Measurements from ENCODE around the gene ATP11A. TPM values are rescaled to one million over a fixed set of nuclear protein-coding genes. Genes with fewer than 3 reads are reported as not detected.

ATP11A gene
- total and polyA plus RNA-seq, 2 experiments from 2014 or later, result 4.9 to 5.0 TPM

GRCh38 chr13:112769615-112770014, 79.8 kb downstream of the ATP11A start:
- in situ Hi-C loops (cut with MboI), result no loop called here
- no peaks in the 10 kb centered on the region for H4K20me1 ChIP-seq (ENCODE audit: insufficient read depth)
- WGBS, 2 experiments (ENCODE audit: low coverage in 1 of 2, low lambda C conversion rate in 2 of 2, missing lambda C conversion rate in 2 of 2), result 89 to 92% methylated on average over 18 of the region's 18 CpGs

DNA sequence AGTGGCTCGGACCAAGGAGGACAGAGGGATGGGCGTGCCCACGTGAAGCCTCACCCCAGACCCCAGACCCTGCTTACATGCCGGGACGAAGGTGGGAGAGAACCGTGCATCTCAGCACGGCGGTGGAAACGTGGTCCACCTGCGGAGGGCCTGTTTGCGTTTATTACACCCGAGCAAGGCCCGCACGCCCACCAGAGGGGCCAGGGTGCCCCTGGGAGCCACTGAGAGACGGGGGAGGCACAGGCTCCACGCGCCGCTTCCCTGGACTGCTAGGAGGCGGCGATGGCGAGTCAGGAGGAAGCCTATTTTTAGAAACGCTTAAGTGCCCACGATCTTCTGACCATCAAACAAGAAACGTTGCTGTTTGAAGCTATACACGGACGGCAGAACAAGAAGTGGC, 80.7 kb downstream of the ATP11A start:
- Histone ChIP-seq H3K4me1 (ENCODE audit: insufficient read depth) (no peaks in the 10 kb centered on the region), H3K4me3 (no peak overlapping the region), H3K4me2 (ENCODE audit: unreplicated experiment) (no peak overlapping the region), H3K9me3 (ENCODE audit: low read depth) (no peaks in the 10 kb centered on the region), H3K36me3 (ENCODE audit: low read depth) (no peaks in the 10 kb centered on the region), H3K9ac (no peak overlapping the region), H3K79me2 (ENCODE audit: insufficient read depth) (no peaks in the 10 kb centered on the region), H2AFZ (no peak overlapping the region), H3K9me2 (ENCODE audit: insufficient read depth) (no peaks in the 10 kb centered on the region), H3F3A (ENCODE audit: insufficient read depth) (no peaks in the 10 kb centered on the region), H4K20me1 (ENCODE audit: insufficient read depth) (no peaks in the 10 kb centered on the region), H3K27me3 (replicated peaks; ENCODE audit: insufficient read depth) (no peaks in the 10 kb centered on the region), H3K27ac (no peak overlapping the region)
- in situ Hi-C loops (cut with MboI), result no loop called here
- TF ChIP-seq EZH2phosphoT487 (IDR thresholded peaks at IDR 0.05; ENCODE audit: insufficient read depth, low read depth) (no peak), EZH2 (IDR thresholded peaks at IDR 0.05; ENCODE audit: insufficient read depth, poor library complexity, severe bottlenecking) (no peak)
- WGBS, 2 experiments (ENCODE audit: low coverage in 1 of 2, low lambda C conversion rate in 2 of 2, missing lambda C conversion rate in 2 of 2), result 81 to 85% methylated on average over 19 to 26 of the region's 26 CpGs
- DNase-seq, result no peak

More at GRCh38 chr13:112769615-112770014, 79.8 kb downstream of the ATP11A start:
- no peaks in the 10 kb centered on the region for H3K4me1 ChIP-seq (ENCODE audit: insufficient read depth)
- no peak overlapping the region for H3K27ac ChIP-seq
- no peaks in the 10 kb centered on the region for H3K36me3 ChIP-seq (ENCODE audit: low read depth)
- DNase-seq, result no peak
- no peaks in the 10 kb centered on the region for H3K79me2 ChIP-seq (ENCODE audit: insufficient read depth)
- no peak overlapping the region for H3K4me2 ChIP-seq (ENCODE audit: unreplicated experiment)
- no peak overlapping the region for H3K4me3 ChIP-seq
- no peaks in the 10 kb centered on the region for H3K9me3 ChIP-seq (ENCODE audit: low read depth)
- no peak overlapping the region for H3K9ac ChIP-seq
- H2AFZ ChIP-seq, result no peak overlapping the region
- TF ChIP-seq EZH2phosphoT487 (IDR thresholded peaks at IDR 0.05; ENCODE audit: insufficient read depth, low read depth) (no peak), EZH2 (IDR thresholded peaks at IDR 0.05; ENCODE audit: insufficient read depth, poor library complexity, severe bottlenecking) (no peak)
- no peaks in the 10 kb centered on the region for H3K27me3 ChIP-seq (replicated peaks; ENCODE audit: insufficient read depth)
- no peaks in the 10 kb centered on the region for H3F3A ChIP-seq (ENCODE audit: insufficient read depth)
- H3K9me2 ChIP-seq (ENCODE audit: insufficient read depth), result no peaks in the 10 kb centered on the region

DNA sequence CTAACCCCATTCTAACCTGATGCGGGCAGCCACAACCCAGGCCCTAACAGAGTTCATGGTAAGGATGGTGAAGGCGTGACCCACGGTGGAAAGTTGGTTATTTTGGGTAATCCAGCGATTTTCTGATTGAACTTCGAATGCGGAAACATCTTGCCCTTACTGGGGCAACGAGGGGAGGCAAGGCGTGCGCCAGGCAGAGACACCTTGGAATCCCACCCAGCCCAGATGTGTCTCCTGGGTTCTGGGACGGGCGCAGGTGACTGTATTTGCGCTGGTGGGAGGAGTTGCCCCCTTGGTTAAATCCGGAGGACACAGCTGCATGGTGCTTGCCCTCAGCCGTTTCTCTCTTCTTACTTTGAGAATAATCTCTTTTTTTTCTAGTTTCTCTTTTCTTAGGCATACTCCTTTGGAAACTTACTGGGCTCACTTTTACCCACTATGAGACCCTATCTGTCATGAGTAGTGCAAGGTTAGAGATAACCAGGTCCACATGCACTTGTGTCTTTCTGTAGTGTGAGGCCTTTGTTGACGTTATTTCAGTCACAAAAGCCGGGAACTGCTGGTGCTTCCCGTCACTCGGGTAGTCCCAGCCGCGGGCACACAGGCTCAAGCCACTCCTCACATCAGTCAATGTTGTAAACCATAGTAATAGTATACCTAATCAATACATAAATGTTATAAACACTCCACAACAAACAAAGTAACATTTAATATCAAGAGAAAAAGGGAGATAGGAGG, 81.5 kb downstream of the ATP11A start:
- H3K9ac ChIP-seq, result no peak overlapping the region
- H3K36me3 ChIP-seq (ENCODE audit: low read depth), result no peaks in the 10 kb centered on the region
- H3K4me1 ChIP-seq (ENCODE audit: insufficient read depth), result no peaks in the 10 kb centered on the region
- no peaks in the 10 kb centered on the region for H3F3A ChIP-seq (ENCODE audit: insufficient read depth)
- no peaks in the 10 kb centered on the region for H3K9me3 ChIP-seq (ENCODE audit: low read depth)
- 94 to 97% methylated on average over 20 of the region's 20 CpGs for WGBS, 2 experiments (ENCODE audit: low coverage in 1 of 2, low lambda C conversion rate in 2 of 2, missing lambda C conversion rate in 2 of 2)
- H2AFZ ChIP-seq, result no peak overlapping the region
- no peak overlapping the region for H3K27ac ChIP-seq
- H3K79me2 ChIP-seq (ENCODE audit: insufficient read depth), result no peaks in the 10 kb centered on the region
- H4K20me1 ChIP-seq (ENCODE audit: insufficient read depth), result no peaks in the 10 kb centered on the region
- in situ Hi-C loops (cut with MboI), result no loop called here
- H3K9me2 ChIP-seq (ENCODE audit: insufficient read depth), result no peaks in the 10 kb centered on the region
- H3K27me3 ChIP-seq (replicated peaks; ENCODE audit: insufficient read depth), result no peaks in the 10 kb centered on the region
- H3K4me2 ChIP-seq (ENCODE audit: unreplicated experiment), result no peak overlapping the region
- no peak for DNase-seq
- no peak for TF ChIP-seq EZH2 (IDR thresholded peaks at IDR 0.05; ENCODE audit: insufficient read depth, poor library complexity, severe bottlenecking)
- TF ChIP-seq EZH2phosphoT487 (IDR thresholded peaks at IDR 0.05; ENCODE audit: insufficient read depth, low read depth), result no peak
- no peak overlapping the region for H3K4me3 ChIP-seq

DNA sequence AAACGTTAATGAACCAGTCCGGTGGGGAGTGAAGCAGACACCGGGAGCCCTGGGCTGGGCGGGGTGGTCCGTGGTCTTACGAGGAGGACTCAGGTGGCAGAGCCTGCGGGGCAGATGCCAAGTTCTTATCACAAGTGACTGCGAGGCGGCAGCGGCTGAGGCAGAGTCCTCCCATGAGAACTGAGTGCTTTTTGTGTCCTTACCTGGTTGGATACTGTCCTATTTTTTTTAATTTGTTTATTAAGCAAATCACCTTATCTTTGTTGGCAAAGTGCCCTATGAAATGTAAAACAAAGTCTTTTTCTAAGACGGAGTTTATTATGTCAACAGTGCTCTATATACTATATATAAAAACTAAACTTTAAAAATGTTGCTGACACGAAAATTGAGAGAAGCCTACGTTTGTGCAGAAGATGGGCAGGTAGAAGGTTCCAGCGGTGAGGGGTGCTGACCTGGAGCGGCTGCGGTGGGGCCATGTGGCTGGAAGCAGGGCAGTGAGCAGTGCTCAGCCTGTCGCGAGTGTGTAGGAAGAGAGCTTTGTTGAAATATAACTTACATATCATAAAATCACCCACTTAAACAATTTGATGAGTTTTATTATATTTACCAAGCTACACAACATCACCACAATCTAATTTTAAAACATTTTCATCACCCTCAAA, 82.2 kb downstream of the ATP11A start:
- H3K4me2 ChIP-seq (ENCODE audit: unreplicated experiment), result no peak overlapping the region
- H3K4me1 ChIP-seq (ENCODE audit: insufficient read depth), result no peaks in the 10 kb centered on the region
- H4K20me1 ChIP-seq (ENCODE audit: insufficient read depth), result no peaks in the 10 kb centered on the region
- no peaks in the 10 kb centered on the region for H3K36me3 ChIP-seq (ENCODE audit: low read depth)
- no peak overlapping the region for H2AFZ ChIP-seq
- TF ChIP-seq EZH2 (IDR thresholded peaks at IDR 0.05; ENCODE audit: insufficient read depth, poor library complexity, severe bottlenecking), result no peak
- no peak for TF ChIP-seq EZH2phosphoT487 (IDR thresholded peaks at IDR 0.05; ENCODE audit: insufficient read depth, low read depth)
- in situ Hi-C loops (cut with MboI), result no loop called here
- no peak overlapping the region for H3K9ac ChIP-seq
- no peak for DNase-seq
- H3K27ac ChIP-seq, result no peak overlapping the region
- no peak overlapping the region for H3K4me3 ChIP-seq
- WGBS, 2 experiments (ENCODE audit: low coverage in 1 of 2, low lambda C conversion rate in 2 of 2, missing lambda C conversion rate in 2 of 2), result 91 to 95% methylated on average over 18 of the region's 18 CpGs
- no peaks in the 10 kb centered on the region for H3K79me2 ChIP-seq (ENCODE audit: insufficient read depth)
- no peaks in the 10 kb centered on the region for H3F3A ChIP-seq (ENCODE audit: insufficient read depth)
- no peaks in the 10 kb centered on the region for H3K9me2 ChIP-seq (ENCODE audit: insufficient read depth)
- no peaks in the 10 kb centered on the region for H3K9me3 ChIP-seq (ENCODE audit: low read depth)
- no peaks in the 10 kb centered on the region for H3K27me3 ChIP-seq (replicated peaks; ENCODE audit: insufficient read depth)
